ENCODE measurements around the gene ADCY2.

DNA sequence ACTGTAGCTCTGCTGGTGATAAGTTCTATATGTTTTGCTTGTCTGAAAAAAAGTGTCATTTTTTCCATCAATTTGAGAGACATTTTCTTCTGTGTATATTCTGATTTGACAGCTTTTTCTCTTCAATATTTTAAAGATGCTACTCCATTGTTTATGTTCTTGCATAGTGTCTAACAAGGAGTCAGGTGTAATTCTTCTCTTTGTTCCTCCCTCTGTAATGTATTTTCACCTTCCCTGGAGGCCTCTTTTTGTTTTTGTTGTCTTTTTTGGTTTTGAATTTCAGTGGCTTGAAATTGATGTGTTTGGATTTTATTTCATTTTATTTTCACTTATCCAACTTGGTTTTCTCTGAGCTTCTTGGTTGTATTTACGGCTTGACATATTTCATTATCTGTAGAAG is 75.8 kb downstream of the ADCY2 start:
- no peak for TF ChIP-seq POLR2AphosphoS5 (IDR thresholded peaks at IDR 0.05; ENCODE audit: insufficient read depth in 1 of 2, low read depth in 1 of 2)
- TF ChIP-seq POLR2A (IDR thresholded peaks at IDR 0.05): no peak
- TF ChIP-seq, protein P1, sequence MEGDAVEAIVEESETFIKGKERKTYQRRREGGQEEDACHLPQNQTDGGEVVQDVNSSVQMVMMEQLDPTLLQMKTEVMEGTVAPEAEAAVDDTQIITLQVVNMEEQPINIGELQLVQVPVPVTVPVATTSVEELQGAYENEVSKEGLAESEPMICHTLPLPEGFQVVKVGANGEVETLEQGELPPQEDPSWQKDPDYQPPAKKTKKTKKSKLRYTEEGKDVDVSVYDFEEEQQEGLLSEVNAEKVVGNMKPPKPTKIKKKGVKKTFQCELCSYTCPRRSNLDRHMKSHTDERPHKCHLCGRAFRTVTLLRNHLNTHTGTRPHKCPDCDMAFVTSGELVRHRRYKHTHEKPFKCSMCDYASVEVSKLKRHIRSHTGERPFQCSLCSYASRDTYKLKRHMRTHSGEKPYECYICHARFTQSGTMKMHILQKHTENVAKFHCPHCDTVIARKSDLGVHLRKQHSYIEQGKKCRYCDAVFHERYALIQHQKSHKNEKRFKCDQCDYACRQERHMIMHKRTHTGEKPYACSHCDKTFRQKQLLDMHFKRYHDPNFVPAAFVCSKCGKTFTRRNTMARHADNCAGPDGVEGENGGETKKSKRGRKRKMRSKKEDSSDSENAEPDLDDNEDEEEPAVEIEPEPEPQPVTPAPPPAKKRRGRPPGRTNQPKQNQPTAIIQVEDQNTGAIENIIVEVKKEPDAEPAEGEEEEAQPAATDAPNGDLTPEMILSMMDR (IDR thresholded peaks at IDR 0.05): no peak
